HG02840 (cell line): ENCODE results near the gene GSTA2.
"Not testable (repeated sequence)": the region's sequence is repeated elsewhere in the genome, so short reads cannot be mapped to it uniquely, and the experiment has no call there.

ENCODE experiments used
- ATAC-seq: cut with Tn5 transposase; IDR thresholded peaks from one replicate; pipeline ENCODE4 v1.9.1; 2021; ENCODE audit warnings: mild to moderate bottlenecking, moderate library complexity, moderate number of reproducible peaks; ENCODE audit not compliant: unreplicated experiment, low FRiP score

Gene GSTA2

DNA sequence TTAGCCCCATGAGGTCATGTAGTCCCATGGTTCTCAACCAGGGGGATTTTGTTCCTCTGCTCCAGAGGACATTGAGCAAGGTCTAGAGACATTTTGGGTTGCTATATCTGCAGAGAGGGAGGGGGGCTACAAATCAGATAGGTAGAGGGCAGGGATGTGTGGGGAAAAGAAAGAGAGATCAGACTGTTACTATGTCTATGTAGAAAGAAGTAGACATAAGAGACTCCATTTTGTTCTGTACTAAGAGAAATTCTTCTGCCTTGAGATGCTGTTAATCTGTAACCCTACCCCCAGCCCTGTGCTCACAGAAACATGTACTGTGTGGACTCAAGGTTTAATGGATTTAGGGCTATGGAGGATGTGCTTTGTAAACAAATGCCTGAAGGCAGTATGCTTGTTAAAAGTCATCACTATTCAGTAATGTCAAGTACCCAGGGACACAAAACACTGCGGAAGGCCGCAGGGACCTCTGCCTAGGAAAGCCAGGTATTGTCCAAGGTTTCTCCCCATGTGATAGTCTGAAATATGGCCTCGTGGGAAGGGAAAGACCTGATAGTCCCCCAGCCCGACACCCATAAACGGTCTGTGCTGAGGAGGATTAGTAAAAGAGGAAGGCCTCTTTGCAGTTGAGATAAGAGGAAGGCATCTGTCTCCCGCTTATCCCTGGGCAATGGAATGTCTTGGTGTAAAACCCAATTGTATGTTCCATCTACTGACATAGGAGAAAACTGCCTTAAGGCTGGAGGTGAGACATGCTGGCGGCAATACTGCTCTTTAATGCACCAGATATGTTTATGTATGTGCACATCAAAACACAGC is 1.4 kb downstream of the GSTA2 start:
- ATAC-seq, result not testable (repeated sequence)

DNA sequence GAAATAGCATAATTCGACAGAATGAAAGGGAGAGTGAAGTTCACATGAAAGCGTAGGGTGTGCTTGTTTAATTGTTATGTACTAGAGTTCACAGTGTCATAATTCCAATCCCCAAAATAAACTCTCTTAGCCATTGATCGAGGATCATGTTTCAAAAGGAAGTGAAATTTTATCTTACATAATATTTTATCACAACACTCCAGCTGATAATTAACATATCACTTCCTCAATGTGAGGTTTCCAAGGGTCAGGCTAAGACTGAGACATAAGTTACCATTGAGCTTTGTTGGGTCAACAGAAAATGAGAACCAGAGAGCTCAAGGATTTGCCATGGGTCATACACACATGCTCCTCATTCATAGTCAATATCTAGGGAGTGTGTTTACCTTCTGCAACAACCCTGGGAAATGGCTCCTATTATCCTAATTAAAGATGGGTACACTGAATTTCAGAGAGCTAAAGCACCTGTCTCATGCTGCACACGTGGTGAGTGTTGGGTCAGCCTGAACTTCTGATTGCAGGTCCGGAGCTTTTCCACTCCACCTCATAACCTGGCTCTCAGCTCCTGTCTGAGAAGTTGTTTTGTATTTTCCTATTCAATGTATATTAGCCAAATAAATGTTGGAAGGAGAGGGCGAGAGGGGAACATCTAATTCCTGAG is 3.0 kb downstream of the GSTA2 start:
- no peak for ATAC-seq

GRCh38 chr6:52759085-52759484 is 4.2 kb downstream of the GSTA2 start:
- ATAC-seq, result no peak

- not testable (repeated sequence) for ATAC-seq
Observed at GRCh38 chr6:52757651-52758338, 5.5 kb downstream of the GSTA2 start.

- no peak for ATAC-seq
Observed at GRCh38 chr6:52754443-52754842, 8.8 kb downstream of the GSTA2 start.

DNA sequence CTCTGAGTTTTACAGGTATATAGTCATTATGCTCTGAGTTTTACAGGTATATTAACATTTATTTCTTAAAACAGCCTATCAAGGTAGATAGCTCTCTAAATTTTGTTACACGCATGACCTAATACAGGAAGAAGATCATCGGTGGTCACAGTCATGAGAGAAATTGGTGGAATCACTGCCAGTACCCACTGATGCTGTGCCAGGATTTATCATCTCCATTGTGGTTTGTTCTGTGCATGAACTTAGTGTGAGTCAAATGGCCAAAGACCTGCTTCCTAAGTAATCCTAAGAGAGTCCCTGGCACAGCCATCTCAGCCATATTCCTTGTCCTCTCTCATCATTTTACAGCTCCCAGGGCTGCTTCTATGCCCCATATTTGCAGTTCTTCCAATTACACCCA is 10.1 kb downstream of the GSTA2 start:
- not testable (repeated sequence) for ATAC-seq

GRCh38 chr6:52752310-52752709 is 11.0 kb downstream of the GSTA2 start:
- no peak for ATAC-seq

DNA sequence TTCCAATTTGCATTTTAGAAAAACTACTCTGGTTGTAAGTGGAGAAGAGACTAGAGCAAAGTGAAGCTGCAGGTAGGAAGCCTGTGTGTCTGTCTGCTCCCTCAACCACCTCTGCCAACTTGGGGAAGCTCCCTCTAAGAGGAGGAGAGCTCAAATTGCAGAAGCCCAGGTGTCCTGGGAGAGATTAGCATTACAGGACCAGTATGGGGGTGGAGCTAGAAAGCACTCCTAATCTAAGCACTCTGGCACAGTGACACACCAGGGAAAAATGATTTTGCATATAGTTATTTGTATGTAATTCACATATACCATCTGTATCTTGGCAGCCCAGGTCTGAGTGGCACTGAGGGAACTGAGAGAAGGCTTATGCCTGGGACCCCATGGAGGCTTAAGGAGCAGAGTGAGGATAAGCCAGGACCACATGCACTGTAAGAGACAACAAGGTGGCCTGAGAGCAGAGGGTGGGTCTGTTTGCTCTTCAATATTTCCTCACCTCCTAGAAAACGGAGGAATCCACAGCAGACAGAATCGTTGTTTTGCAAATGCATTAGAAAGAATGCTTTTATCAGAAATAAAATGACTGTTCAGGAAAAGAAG is 13.6 kb downstream of the GSTA2 start:
- no peak for ATAC-seq

- not testable (repeated sequence) for ATAC-seq
Observed at GRCh38 chr6:52747301-52747700, 16.0 kb downstream of the GSTA2 start.

DNA sequence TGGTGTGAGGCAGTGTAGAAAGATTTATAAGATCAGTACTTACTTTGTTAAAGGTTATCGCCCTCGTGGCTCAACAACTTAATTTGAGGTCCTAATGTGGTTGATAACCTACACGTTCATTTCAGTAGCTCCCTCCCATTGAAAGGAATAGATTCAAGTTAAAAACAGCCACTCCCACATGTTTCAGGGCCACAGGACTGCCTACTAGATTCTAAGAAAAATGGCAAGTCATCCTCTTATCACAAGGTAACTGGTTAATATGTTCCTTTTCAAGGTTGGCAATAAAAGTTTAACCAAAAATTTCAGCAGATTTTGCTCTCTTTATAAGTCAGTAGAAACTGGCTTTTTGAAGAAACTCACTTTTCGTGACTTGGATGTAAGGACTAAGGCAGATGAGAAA is 17.1 kb downstream of the GSTA2 start:
- no peak for ATAC-seq

GRCh38 chr6:52745764-52746201 is 17.5 kb downstream of the GSTA2 start:
- ATAC-seq, result no peak

DNA sequence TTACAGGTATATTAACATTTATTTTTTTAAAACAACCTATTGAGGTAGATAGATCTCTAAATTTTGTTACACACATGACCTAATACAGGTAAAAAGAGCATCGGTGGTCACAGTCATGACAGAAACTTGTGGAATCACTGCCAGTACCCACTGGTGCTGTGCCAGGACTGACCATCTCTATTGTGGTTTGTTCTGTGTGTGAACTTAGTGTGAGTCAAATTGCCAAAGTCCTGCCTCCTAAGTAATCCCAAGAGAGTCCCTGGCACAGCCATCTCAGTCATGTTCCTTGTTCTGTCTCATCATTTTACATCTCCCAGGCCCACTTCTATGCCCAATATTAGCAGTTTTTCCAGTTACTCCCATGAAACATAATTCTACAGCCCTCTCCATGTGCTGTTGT is 21.4 kb downstream of the GSTA2 start:
- no peak for ATAC-seq

DNA sequence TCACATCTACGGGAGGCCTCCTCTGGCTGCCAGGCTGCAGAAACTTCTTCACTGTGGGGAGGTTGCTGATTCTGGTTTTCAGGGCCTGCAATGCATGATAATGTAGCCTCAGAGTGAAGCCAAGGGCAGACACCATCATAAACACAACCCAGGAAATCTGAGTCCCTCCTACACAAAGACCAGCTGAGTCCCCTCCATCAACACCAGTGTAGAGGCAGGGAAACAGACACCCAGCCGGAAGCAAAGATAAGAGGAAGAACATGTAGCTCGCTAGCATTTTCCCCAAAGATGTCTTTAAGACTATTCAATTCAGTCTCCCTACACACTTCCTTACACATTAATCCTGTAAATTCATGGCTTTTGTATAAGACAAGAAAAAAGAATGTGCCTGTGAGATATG is 23.6 kb downstream of the GSTA2 start:
- ATAC-seq, result no peak

DNA sequence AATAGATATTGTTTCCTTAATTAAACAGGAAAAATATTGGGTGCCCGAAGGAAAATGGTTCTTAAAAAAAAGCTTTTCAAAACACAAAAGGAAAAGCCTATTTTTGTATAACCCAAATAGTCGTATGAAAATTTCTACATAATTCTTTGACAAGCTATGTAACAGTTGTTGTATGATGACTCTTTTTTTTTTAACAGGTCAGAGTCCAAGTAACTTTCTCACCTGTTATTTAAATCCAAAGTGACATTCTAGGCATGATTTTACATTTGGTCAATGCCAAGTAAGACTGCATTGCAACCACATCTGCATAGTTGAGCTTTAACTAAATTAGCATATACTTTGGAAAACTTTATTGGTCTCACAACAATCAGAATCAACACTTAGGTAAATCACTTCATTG is 24.1 kb downstream of the GSTA2 start:
- ATAC-seq, result no peak

GRCh38 chr6:52736145-52736544 is 27.1 kb downstream of the GSTA2 start:
- ATAC-seq, result no peak

GRCh38 chr6:52735071-52735470 is 28.2 kb downstream of the GSTA2 start:
- no peak for ATAC-seq

DNA sequence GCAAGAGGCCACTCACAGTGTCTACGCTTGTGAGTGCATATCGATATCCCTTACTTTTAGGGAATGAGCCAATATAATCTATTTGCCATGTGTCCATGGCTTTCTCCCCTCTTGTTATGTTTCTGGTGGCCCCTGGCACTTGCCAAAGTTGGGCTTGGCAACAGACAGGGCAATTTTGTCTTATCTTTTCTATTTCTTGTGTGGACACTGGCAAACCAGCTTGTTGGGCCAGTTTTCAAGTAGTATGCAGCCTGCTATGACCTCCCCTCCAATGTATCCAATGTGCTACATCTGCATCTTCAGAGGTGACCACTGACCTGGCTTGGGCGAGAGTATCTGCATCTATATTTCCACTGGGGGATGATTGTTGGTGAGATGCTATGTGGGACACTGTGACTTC is 29.2 kb downstream of the GSTA2 start:
- ATAC-seq, result no peak

- ATAC-seq, result no peak
Observed at GRCh38 chr6:52733172-52733571, 30.1 kb downstream of the GSTA2 start.

- ATAC-seq, result no peak
Observed at GRCh38 chr6:52731719-52732118, 31.6 kb downstream of the GSTA2 start.

DNA sequence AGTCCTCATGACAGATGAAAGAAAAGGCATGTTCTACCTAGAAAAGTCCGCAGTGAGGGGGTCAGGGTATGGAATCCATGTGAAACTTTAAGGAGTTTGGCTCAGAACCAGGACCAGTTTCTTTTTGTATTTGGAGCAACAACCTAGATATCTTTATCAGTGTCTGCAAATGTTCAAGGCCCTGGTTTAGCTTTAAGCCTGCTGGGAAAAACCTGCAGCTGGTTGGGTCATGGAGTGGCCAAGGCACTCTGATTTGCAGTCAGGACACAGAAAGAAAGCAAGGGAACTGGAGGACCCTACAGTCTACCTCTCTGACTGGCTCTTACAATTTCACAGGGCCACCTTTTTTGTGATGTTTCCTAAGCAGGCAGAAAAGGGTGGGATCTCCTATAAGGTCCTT is 33.7 kb downstream of the GSTA2 start:
- no peak for ATAC-seq

- ATAC-seq, result no peak
Observed at GRCh38 chr6:52728394-52728793, 34.9 kb downstream of the GSTA2 start.
